Activated CD8-positive, alpha-beta T cell treated with anti-CD3 and anti-CD28 coated beads, Interleukin-2, amount 10 ng/mL, durations not matched to agents 7 days and 5 days (primary cell): ENCODE measurements around the gene CCDC186. TPM values are rescaled to one million over a fixed set of nuclear protein-coding genes. Genes with fewer than 3 reads are reported as not detected.
A peak's percentile ranks its signal among the peaks of the same experiment; 100 is the strongest.

Experiments used
- ATAC-seq: fragments of 150-1000 bp; cut with Tn5 transposase; one replicate; pipeline ENCODE4 v1.10.0; 2021; ENCODE audit warnings: moderate library complexity
- CTCF ChIA-PET: fragments of 350-600 bp; sonication (Branson Sonifier 250); formaldehyde crosslinking; loops from one replicate; lab custom pipeline; 2021; ENCODE audit warnings: antibody characterized with exemption; lab: Charles Lee
- POLR2A ChIA-PET: fragments of 350-600 bp; sonication (Branson Sonifier 250); formaldehyde crosslinking; loops from one replicate; lab custom pipeline; 2021; ENCODE audit warnings: antibody characterized with exemption; lab: Charles Lee
- DNase-seq: peaks from one replicate; pipeline ENCODE4 v3.0.0-alpha.2; 2020
- H3K27ac Mint-ChIP-seq: one replicate; pipeline ENCODE4 v1.8.0; 2021; ENCODE audit warnings: mild to moderate bottlenecking, mixed read lengths
- H3K27me3 Mint-ChIP-seq: one replicate; pipeline ENCODE4 v1.8.0; 2021; ENCODE audit warnings: low read depth, mixed read lengths
- H3K36me3 Mint-ChIP-seq: one replicate; pipeline ENCODE4 v1.8.0; 2021; ENCODE audit warnings: low read depth, mixed read lengths
- H3K4me1 Mint-ChIP-seq: one replicate; pipeline ENCODE4 v1.8.0; 2021; ENCODE audit warnings: low read depth, mixed read lengths
- H3K4me3 Mint-ChIP-seq: one replicate; pipeline ENCODE4 v1.8.0; 2021; ENCODE audit warnings: mild to moderate bottlenecking, mixed read lengths
- H3K9me3 Mint-ChIP-seq: one replicate; pipeline ENCODE4 v1.8.0; 2022; ENCODE audit warnings: mixed read lengths; ENCODE audit not compliant: insufficient read depth
- total RNA-seq, 2 experiments: library from RNA; stranded (reverse); gene quantifications; one replicate each; pipeline ENCODE4 v1.2.3, GENCODE V29; 2021

Gene CCDC186
- total RNA-seq, 2 experiments from 2014 or later, result 12.8 to 13.3 TPM

- Mint-ChIP-seq H3K9me3 (no peaks in the 10 kb centered on the region), H3K4me3 (no peak overlapping the region), H3K27me3 (peaks cover 40% of the 10 kb centered on the region), H3K4me1 (peaks cover 38% of the 10 kb centered on the region), H3K36me3 (no peaks in the 10 kb centered on the region), H3K27ac (no peak overlapping the region)
- ChIA-PET CTCF (interaction anchor here (0.6 to 6.2 kb wide), 19 partner anchors 12 to 540 kb away, joined by 3 to 85 read pairs (median 4); no protein-coding TSS in a partner anchor), POLR2A (interaction anchor here (0.7 kb wide), 1 partner anchor 22 kb away, joined by 3 read pairs; no protein-coding TSS in a partner anchor)
- DNase-seq (peak; percentile 15), ATAC-seq (peak; percentile 51)
Observed at GRCh38 chr10:114103284-114103683, 70.7 kb downstream of the CCDC186 start.

GRCh38 chr10:114102256-114102655 lies 71.7 kb downstream of the CCDC186 start:
- Mint-ChIP-seq H3K27ac (no peak overlapping the region), H3K9me3 (no peaks in the 10 kb centered on the region), H3K36me3 (no peaks in the 10 kb centered on the region), H3K27me3 (peaks cover 37% of the 10 kb centered on the region), H3K4me1 (peaks cover 44% of the 10 kb centered on the region), H3K4me3 (no peak overlapping the region)
- ChIA-PET CTCF (interaction anchor here (0.9 to 6.2 kb wide), 10 partner anchors 13 to 302 kb away, joined by 3 to 85 read pairs (median 4); no protein-coding TSS in a partner anchor), POLR2A (no interaction called here)
- no peak for DNase-seq
- no peak for ATAC-seq

DNA sequence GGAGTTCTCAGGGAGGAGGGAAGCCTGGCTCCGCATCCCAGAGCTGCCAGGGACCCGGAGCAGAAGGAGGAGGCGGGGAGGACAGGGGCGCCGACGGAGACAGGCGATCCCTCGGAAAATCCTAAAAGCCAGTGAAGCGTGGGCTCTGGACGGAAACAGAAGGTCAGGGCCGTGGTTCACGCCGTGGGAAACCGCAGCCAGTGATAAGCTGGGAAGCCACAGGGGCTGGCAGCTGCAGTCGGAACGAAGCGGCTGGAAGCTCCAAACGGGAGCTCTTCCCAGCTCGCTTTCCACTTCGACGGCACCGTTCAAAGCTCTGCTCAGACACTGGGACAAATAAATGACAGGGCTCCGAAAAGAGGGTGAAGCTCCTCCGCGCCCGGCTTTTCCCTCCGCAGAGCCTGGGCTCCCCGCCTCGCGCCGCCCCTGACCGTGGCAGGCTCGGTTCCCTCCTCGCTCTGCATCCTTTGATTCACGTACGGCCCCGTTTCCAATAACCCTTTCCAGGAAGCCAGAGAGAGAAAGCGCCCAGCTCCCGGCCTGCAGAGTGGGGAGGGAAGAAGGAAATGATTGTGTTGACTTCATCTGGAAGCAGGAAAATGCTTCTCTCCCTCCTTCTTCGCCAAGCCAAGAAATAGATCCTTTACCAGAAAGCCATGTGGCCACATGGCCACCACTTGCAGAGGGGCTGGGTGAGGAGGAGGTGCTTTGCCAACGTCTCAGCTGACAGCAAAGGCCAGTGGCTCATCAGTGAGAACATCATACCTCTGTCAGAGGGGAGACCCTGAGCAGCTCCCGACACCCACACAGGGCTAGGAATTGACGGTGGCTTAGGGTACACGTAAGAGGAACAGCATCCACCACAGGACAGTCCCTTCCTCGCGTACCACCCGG lies 72.9 kb downstream of the CCDC186 start:
- H3K27ac Mint-ChIP-seq, result no peak overlapping the region
- ATAC-seq (peak; percentile 28), DNase-seq (no peak)
- POLR2A ChIA-PET, result no interaction called here
- H3K27me3 Mint-ChIP-seq, result peaks cover 37% of the 10 kb centered on the region
- no peaks in the 10 kb centered on the region for H3K36me3 Mint-ChIP-seq
- H3K4me1 Mint-ChIP-seq, result peaks cover 54% of the 10 kb centered on the region
- CTCF ChIA-PET, result interaction anchor here (1.0 to 6.2 kb wide), 7 partner anchors 9 to 395 kb away, joined by 3 to 85 read pairs (median 3); no protein-coding TSS in a partner anchor
- no peaks in the 10 kb centered on the region for H3K9me3 Mint-ChIP-seq
- peak overlapping the region; percentile 62 for H3K4me3 Mint-ChIP-seq

GRCh38 chr10:114096864-114097263 lies 77.1 kb downstream of the CCDC186 start:
- Mint-ChIP-seq H3K4me1 (peaks cover 63% of the 10 kb centered on the region), H3K27ac (no peak overlapping the region), H3K27me3 (peaks cover 34% of the 10 kb centered on the region), H3K4me3 (no peak overlapping the region), H3K36me3 (peaks cover 5% of the 10 kb centered on the region), H3K9me3 (peaks cover 3% of the 10 kb centered on the region)
- CTCF ChIA-PET, result interaction anchor here (1.4 kb wide), 1 partner anchor 298 kb away, joined by 6 read pairs; no protein-coding TSS in a partner anchor
- POLR2A ChIA-PET, result interaction anchor here (0.7 kb wide), 1 partner anchor 77 kb away, joined by 4 read pairs; the partner anchor contains the start of gene CCDC186
- ATAC-seq (no peak), DNase-seq (no peak)

- H3K36me3 Mint-ChIP-seq, result peaks cover 5% of the 10 kb centered on the region
- H3K4me1 Mint-ChIP-seq, result peaks cover 53% of the 10 kb centered on the region
- POLR2A ChIA-PET, result interaction anchor here (0.7 kb wide), 1 partner anchor 255 kb away, joined by 3 read pairs; no protein-coding TSS in a partner anchor
- H3K4me3 Mint-ChIP-seq, result peak overlapping the region; percentile 20
- H3K27ac Mint-ChIP-seq, result no peak overlapping the region
- CTCF ChIA-PET, result interaction anchor here (0.7 to 1.4 kb wide), 3 partner anchors 142 to 297 kb away, joined by 4 to 6 read pairs (median 4); no protein-coding TSS in a partner anchor
- ATAC-seq (peak; percentile 47), DNase-seq (no peak)
- peaks cover 31% of the 10 kb centered on the region for H3K27me3 Mint-ChIP-seq
- peaks cover 3% of the 10 kb centered on the region for H3K9me3 Mint-ChIP-seq
Observed at GRCh38 chr10:114095559-114096337, 78.3 kb downstream of the CCDC186 start.

- Mint-ChIP-seq H3K4me1 (peaks cover 44% of the 10 kb centered on the region), H3K9me3 (peaks cover 3% of the 10 kb centered on the region), H3K36me3 (peaks cover 5% of the 10 kb centered on the region), H3K27ac (no peak overlapping the region), H3K4me3 (no peak overlapping the region), H3K27me3 (peaks cover 23% of the 10 kb centered on the region)
- ChIA-PET CTCF (no interaction called here), POLR2A (no interaction called here)
- no peak for DNase-seq
- no peak for ATAC-seq
Observed at GRCh38 chr10:114094795-114095194, 79.2 kb downstream of the CCDC186 start.

DNA sequence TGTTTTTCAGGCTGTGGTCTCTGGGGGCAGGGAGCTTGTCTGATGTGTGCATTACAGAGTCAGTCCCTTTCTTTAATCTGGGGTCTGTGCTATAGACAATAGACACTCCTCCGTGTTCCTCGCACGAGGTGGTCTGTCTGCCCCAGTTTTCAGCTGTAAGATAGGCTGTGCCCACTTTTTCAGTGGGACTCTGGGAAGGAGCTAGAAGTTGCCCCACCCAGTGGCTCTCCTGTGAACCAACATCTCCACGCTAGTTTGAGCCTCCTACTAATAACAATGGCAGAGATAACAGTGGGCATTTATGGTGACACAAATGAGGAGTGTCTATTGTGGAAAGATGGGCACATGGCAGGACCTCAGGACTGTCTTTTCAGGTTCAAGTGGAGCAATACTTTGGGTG lies 86.3 kb downstream of the CCDC186 start:
- DNase-seq (no peak), ATAC-seq (no peak)
- ChIA-PET POLR2A (no interaction called here), CTCF (interaction anchor here (0.7 to 1.2 kb wide), 3 partner anchors 14 to 237 kb away, joined by 3 to 4 read pairs (median 3); no protein-coding TSS in a partner anchor)
- H3K4me1 Mint-ChIP-seq, result no peaks in the 10 kb centered on the region
- peaks cover 11% of the 10 kb centered on the region for H3K27me3 Mint-ChIP-seq
- H3K4me3 Mint-ChIP-seq, result no peak overlapping the region
- H3K27ac Mint-ChIP-seq, result no peak overlapping the region
- no peaks in the 10 kb centered on the region for H3K36me3 Mint-ChIP-seq
- no peaks in the 10 kb centered on the region for H3K9me3 Mint-ChIP-seq

GRCh38 chr10:114087255-114087654 lies 86.7 kb downstream of the CCDC186 start:
- ChIA-PET CTCF (interaction anchor here (0.7 to 1.2 kb wide), 3 partner anchors 14 to 237 kb away, joined by 3 to 4 read pairs (median 3); no protein-coding TSS in a partner anchor), POLR2A (no interaction called here)
- no peak for DNase-seq
- no peaks in the 10 kb centered on the region for H3K4me1 Mint-ChIP-seq
- H3K4me3 Mint-ChIP-seq, result no peak overlapping the region
- no peaks in the 10 kb centered on the region for H3K9me3 Mint-ChIP-seq
- no peak for ATAC-seq
- no peaks in the 10 kb centered on the region for H3K36me3 Mint-ChIP-seq
- H3K27ac Mint-ChIP-seq, result no peak overlapping the region
- H3K27me3 Mint-ChIP-seq, result peaks cover 10% of the 10 kb centered on the region

DNA sequence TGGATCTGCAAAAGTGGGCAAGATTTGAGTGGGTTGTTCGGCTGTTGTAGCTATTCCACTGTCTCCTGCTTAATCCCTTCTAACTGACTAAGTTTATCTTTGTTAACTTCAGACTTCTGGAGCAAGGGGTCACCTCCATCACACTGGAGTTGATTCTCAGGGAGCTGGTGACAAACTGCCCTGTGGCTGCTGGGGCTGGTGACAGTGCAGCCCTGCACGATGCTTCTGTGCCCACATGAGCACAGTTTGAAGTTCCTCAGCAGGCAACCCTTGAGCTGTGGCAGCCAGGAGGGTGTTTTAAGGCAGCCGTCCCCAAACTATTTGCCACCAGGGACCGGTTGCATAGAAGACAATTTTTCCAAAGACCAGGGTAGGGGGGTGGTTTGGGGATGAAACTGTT lies 89.8 kb downstream of the CCDC186 start:
- DNase-seq (peak; percentile 60), ATAC-seq (peak; percentile 60)
- H3K4me3 Mint-ChIP-seq, result no peak overlapping the region
- no peaks in the 10 kb centered on the region for H3K4me1 Mint-ChIP-seq
- no peaks in the 10 kb centered on the region for H3K9me3 Mint-ChIP-seq
- CTCF ChIA-PET, result interaction anchor here (1.1 kb wide), 2 partner anchors 212 to 220 kb away, joined by 3 to 4 read pairs; no protein-coding TSS in a partner anchor
- no peak overlapping the region for H3K27ac Mint-ChIP-seq
- POLR2A ChIA-PET, result interaction anchor here (0.6 to 2.0 kb wide), 3 partner anchors 10 to 404 kb away, joined by 4 read pairs; no protein-coding TSS in a partner anchor
- H3K27me3 Mint-ChIP-seq, result peaks cover 22% of the 10 kb centered on the region
- no peaks in the 10 kb centered on the region for H3K36me3 Mint-ChIP-seq

DNA sequence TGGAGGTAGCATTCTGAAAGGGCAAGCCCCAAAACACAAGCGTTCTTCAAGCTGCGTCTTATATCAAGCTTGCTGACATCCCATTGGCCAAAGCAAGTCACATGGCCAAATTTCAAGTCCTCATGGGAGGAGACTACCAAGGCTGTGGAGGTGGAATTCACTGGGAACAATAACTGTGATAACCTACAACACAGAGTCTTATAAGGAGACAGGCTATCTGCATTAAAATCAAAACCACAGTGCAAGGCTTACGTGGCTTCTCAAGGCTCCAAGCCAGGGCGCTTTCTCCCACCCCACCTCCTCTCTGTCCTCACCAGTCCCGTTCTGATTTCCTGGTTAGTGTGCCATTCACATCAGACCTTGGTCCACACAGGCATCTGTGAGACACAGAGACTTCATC lies 91.0 kb downstream of the CCDC186 start:
- Mint-ChIP-seq H3K36me3 (no peaks in the 10 kb centered on the region), H3K27me3 (peaks cover 24% of the 10 kb centered on the region), H3K27ac (no peak overlapping the region), H3K9me3 (no peaks in the 10 kb centered on the region), H3K4me3 (no peak overlapping the region), H3K4me1 (no peaks in the 10 kb centered on the region)
- CTCF ChIA-PET, result interaction anchor here (0.9 to 1.3 kb wide), 2 partner anchors 14 to 21 kb away, joined by 3 to 4 read pairs; no protein-coding TSS in a partner anchor
- POLR2A ChIA-PET, result no interaction called here
- ATAC-seq (peak; percentile 59), DNase-seq (peak; percentile 39)
